Measurements from ENCODE around the gene NRAP. TPM values are rescaled to one million over a fixed set of nuclear protein-coding genes. Genes with fewer than 3 reads are reported as not detected.
A peak's percentile ranks its signal among the peaks of the same experiment; 100 is the strongest.

NRAP gene
- total and polyA plus RNA-seq, 12 donors: 168 to 1,999 (median 1,161) TPM

DNA sequence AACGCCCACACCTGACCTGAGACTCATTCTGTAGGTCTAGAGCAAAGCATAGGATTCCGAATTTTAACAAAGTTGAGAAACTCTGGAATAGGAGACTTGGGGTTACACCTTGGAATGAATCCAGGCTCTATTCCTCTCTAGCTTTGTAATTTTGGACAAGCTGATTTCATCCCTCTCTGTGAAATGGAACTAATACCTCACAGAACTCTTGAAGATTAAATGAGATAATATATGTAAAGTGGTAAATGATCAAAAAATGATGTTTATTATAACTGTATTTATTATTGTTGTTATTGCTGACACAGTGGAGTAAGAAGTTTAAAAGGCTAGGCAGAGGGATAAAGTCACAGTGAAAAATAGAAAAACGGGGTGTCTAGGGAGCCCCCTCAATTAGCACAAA is 48.2 kb upstream of the NRAP start:
- WGBS, 2 donors: 95 to 96% methylated on average over 3 of the region's 3 CpGs
- DNase-seq: no peak
- TF ChIP-seq, protein P1, sequence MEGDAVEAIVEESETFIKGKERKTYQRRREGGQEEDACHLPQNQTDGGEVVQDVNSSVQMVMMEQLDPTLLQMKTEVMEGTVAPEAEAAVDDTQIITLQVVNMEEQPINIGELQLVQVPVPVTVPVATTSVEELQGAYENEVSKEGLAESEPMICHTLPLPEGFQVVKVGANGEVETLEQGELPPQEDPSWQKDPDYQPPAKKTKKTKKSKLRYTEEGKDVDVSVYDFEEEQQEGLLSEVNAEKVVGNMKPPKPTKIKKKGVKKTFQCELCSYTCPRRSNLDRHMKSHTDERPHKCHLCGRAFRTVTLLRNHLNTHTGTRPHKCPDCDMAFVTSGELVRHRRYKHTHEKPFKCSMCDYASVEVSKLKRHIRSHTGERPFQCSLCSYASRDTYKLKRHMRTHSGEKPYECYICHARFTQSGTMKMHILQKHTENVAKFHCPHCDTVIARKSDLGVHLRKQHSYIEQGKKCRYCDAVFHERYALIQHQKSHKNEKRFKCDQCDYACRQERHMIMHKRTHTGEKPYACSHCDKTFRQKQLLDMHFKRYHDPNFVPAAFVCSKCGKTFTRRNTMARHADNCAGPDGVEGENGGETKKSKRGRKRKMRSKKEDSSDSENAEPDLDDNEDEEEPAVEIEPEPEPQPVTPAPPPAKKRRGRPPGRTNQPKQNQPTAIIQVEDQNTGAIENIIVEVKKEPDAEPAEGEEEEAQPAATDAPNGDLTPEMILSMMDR (IDR thresholded peaks at IDR 0.05): no peak
- H3K36me3 ChIP-seq: peaks cover 0 to 31% (median 4%) of the 10 kb centered on the region in 9 donors
- no peaks in the 10 kb centered on the region for H3K9me3 ChIP-seq
- peaks cover 0 to 39% (median 25%) of the 10 kb centered on the region in 9 donors for H3K4me1 ChIP-seq
- ATAC-seq: no peak
- intact Hi-C loops (cut with DNase I): loop anchor here in 1 of 10 donors (10.0 kb wide), 1 partner anchor 393 kb away; no protein-coding TSS in a partner anchor
- H3K4me3 ChIP-seq: no peak overlapping the region
- no peak overlapping the region for H3K27ac ChIP-seq
- no peaks in the 10 kb centered on the region for H3K27me3 ChIP-seq

DNA sequence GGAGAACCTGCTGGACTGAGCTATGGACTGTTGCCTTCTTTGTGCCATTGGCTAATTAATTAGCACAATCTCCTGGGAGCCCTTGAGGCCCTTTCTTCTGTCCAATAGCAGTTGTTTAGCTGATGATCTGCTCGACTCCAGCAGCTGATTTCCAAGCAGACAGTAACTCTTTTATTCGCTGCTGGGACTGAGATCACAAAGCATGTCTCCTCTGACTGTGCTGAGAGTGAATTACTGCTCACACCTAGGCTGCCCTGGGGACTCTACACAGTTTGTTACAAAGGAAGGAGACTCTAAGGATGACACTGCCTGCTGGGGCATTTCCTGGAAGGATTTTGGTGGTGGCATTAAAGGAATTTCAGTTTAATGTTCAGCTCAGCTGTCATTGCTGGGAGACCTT is 47.3 kb upstream of the NRAP start:
- Histone ChIP-seq H3K27ac (no peak overlapping the region), H3K4me3 (no peak overlapping the region), H3K36me3 (peaks cover 0 to 28% (median 4%) of the 10 kb centered on the region in 9 donors), H3K4me1 (peaks cover 0 to 43% (median 25%) of the 10 kb centered on the region in 9 donors), H3K9me3 (no peaks in the 10 kb centered on the region), H3K27me3 (no peaks in the 10 kb centered on the region)
- DNase-seq: no peak
- WGBS, 2 donors: 52 to 54% methylated on average over 2 of the region's 2 CpGs
- TF ChIP-seq, protein P1 (IDR thresholded peaks at IDR 0.05): no peak
- ATAC-seq: no peak
- intact Hi-C loops (cut with DNase I): loop anchor here in 1 of 10 donors (10.0 kb wide), 1 partner anchor 394 kb away; no protein-coding TSS in a partner anchor

- DNase-seq (no peak), ATAC-seq (peak in 1 of 8 donors; percentile 20)
- Histone ChIP-seq H3K27me3 (no peaks in the 10 kb centered on the region), H3K9me3 (no peaks in the 10 kb centered on the region), H3K36me3 (peaks cover 0 to 23% (median 0%) of the 10 kb centered on the region in 9 donors), H3K27ac (no peak overlapping the region), H3K4me3 (no peak overlapping the region), H3K4me1 (peaks cover 0 to 53% (median 25%) of the 10 kb centered on the region in 9 donors)
- intact Hi-C loops (cut with DNase I): loop anchor here in 7 of 10 donors (5.0 to 10.0 kb wide), 5 partner anchors 85 to 395 kb away; no protein-coding TSS in a partner anchor
- 51 to 57% methylated on average over 8 of the region's 8 CpGs for WGBS, 2 donors
- TF ChIP-seq, protein P1 (IDR thresholded peaks at IDR 0.05): no peak
These were observed 45.5 kb upstream of the NRAP start for GRCh38 chr10:113709221-113709838.

DNA sequence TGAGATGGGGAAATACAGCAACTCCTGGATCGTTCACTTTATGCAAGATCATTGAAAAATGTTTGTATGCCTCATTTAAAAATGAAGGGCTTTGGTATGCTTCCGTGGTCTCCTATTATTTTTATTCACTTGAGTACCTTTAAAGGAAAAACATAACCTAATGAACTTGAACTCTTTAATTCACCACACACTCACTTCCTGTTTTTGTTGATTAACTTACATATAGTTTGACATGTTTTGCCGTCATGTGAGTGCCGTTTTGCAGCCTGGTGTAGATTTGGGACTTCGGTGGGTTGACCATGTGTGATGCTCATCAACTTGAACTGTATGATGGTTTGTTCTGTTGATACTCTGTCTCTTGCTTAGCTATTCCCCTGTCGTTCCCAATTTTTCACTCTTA is 44.8 kb upstream of the NRAP start:
- Histone ChIP-seq H3K36me3 (peaks cover 0 to 25% (median 0%) of the 10 kb centered on the region in 9 donors), H3K9me3 (no peaks in the 10 kb centered on the region), H3K4me1 (peaks cover 0 to 53% (median 25%) of the 10 kb centered on the region in 9 donors), H3K4me3 (no peak overlapping the region), H3K27ac (no peak overlapping the region), H3K27me3 (no peaks in the 10 kb centered on the region)
- ATAC-seq (no peak), DNase-seq (no peak)
- intact Hi-C loops (cut with DNase I): loop anchor here in 7 of 10 donors (5.0 to 10.0 kb wide), 5 partner anchors 86 to 396 kb away; no protein-coding TSS in a partner anchor
- TF ChIP-seq, protein P1 (IDR thresholded peaks at IDR 0.05): no peak
- 87 to 88% methylated on average over 6 of the region's 6 CpGs for WGBS, 2 donors
